ENCODE data around the gene ALG12. TPM values are rescaled to one million over a fixed set of nuclear protein-coding genes. Genes with fewer than 3 reads are reported as not detected.

The ALG12 gene
- total RNA-seq, 4 donors from 2014 or later = 12.8 to 16.6 (median 13.0) TPM

DNA sequence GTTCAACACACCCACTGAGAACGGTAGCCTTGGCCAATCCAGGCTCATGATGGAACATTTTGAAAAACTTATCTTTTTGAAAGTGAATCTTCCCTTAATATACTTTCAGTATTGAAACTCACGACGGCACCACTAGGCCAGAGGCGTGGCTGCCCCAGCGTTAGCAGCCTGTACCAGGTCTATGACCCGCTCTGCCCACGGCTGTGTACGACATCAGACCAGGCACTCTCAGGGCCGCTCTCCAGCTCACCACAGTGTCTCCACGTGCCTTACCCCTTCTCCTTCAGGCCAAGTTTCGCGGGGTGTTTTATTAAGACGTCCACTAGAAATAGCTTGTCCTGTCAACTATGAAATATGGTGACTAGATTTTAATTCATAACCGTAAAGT lies 31.2 kb downstream of the ALG12 start:
- TF ChIP-seq, protein P1, sequence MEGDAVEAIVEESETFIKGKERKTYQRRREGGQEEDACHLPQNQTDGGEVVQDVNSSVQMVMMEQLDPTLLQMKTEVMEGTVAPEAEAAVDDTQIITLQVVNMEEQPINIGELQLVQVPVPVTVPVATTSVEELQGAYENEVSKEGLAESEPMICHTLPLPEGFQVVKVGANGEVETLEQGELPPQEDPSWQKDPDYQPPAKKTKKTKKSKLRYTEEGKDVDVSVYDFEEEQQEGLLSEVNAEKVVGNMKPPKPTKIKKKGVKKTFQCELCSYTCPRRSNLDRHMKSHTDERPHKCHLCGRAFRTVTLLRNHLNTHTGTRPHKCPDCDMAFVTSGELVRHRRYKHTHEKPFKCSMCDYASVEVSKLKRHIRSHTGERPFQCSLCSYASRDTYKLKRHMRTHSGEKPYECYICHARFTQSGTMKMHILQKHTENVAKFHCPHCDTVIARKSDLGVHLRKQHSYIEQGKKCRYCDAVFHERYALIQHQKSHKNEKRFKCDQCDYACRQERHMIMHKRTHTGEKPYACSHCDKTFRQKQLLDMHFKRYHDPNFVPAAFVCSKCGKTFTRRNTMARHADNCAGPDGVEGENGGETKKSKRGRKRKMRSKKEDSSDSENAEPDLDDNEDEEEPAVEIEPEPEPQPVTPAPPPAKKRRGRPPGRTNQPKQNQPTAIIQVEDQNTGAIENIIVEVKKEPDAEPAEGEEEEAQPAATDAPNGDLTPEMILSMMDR (IDR thresholded peaks at IDR 0.05) = no peak
- TF ChIP-seq POLR2A (IDR thresholded peaks at IDR 0.05) = no peak
- Histone ChIP-seq H3K4me1 (no peaks in the 10 kb centered on the region), H3K36me3 (peaks cover 20 to 86% (median 23%) of the 10 kb centered on the region in 3 donors), H3K9me3 (peaks cover 0 to 10% (median 0%) of the 10 kb centered on the region in 3 donors), H3K4me3 (no peak overlapping the region), H3K27ac (no peak overlapping the region), H3K27me3 (no peaks in the 10 kb centered on the region)
- 93 to 96% methylated on average over 13 to 14 of the region's 14 CpGs for WGBS, 2 donors
- intact Hi-C loops (cut with DNase I) = no loop called here
- no peak for DNase-seq

DNA sequence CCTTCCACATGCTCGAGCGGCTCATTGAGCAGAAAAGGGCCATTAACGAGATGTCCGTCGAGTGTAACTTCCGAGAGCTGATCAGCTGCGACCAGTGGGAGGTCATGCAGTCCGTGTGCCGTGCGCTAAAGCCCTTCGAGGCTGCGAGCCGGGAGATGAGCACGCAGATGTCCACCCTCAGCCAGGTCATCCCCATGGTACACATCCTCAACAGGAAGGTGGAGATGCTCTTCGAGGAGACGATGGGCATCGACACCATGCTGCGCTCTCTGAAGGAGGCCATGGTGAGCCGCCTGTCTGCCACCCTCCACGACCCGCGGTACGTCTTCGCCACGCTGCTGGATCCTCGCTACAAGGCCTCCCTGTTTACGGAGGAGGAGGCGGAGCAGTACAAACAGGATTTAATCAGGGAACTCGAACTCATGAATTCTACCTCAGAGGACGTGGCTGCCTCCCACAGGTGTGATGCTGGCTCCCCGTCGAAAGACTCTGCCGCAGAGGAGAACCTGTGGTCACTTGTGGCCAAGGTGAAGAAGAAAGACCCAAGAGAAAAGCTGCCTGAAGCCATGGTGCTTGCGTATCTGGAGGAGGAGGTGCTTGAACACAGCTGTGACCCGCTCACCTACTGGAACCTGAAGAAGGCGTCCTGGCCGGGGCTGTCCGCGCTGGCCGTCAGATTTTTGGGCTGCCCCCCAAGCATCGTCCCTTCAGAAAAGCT lies 31.7 kb downstream of the ALG12 start:
- Histone ChIP-seq H3K36me3 (peaks cover 20 to 85% (median 23%) of the 10 kb centered on the region in 3 donors), H3K9me3 (peaks cover 0 to 10% (median 0%) of the 10 kb centered on the region in 3 donors), H3K27me3 (no peaks in the 10 kb centered on the region), H3K4me1 (no peaks in the 10 kb centered on the region), H3K27ac (no peak overlapping the region), H3K4me3 (no peak overlapping the region)
- DNase-seq = no peak
- intact Hi-C loops (cut with DNase I) = no loop called here
- TF ChIP-seq POLR2A (IDR thresholded peaks at IDR 0.05) = no peak
- WGBS, 2 donors = 95 to 96% methylated on average over 28 to 36 of the region's 41 CpGs

DNA sequence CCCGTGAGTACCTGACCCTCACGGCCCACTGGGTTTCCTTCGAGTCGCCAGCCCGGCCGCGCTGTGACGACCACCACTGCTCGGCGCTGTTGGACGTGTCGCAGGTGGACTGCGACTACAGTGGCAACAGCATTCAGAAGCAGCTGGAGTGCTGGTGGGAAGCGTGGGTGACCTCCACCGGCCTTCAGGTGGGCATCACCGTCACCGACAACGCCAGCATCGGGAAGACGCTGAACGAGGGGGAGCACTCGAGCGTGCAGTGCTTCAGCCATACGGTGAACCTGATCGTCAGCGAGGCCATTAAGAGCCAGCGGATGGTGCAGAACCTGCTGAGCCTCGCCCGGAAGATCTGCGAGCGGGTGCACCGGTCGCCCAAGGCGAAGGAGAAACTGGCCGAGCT lies 32.4 kb downstream of the ALG12 start:
- intact Hi-C loops (cut with DNase I) = no loop called here
- H3K9me3 ChIP-seq = peaks cover 0 to 7% (median 0%) of the 10 kb centered on the region in 3 donors
- WGBS, 2 donors = 93 to 95% methylated on average over 8 to 22 of the region's 35 CpGs
- H3K27me3 ChIP-seq = no peaks in the 10 kb centered on the region
- no peak for TF ChIP-seq POLR2A (IDR thresholded peaks at IDR 0.05)
- TF ChIP-seq, protein P1 (IDR thresholded peaks at IDR 0.05) = no peak
- no peak for DNase-seq
- no peak overlapping the region for H3K4me3 ChIP-seq
- no peaks in the 10 kb centered on the region for H3K4me1 ChIP-seq
- no peak overlapping the region for H3K27ac ChIP-seq
- peaks cover 20 to 80% (median 23%) of the 10 kb centered on the region in 3 donors for H3K36me3 ChIP-seq

DNA sequence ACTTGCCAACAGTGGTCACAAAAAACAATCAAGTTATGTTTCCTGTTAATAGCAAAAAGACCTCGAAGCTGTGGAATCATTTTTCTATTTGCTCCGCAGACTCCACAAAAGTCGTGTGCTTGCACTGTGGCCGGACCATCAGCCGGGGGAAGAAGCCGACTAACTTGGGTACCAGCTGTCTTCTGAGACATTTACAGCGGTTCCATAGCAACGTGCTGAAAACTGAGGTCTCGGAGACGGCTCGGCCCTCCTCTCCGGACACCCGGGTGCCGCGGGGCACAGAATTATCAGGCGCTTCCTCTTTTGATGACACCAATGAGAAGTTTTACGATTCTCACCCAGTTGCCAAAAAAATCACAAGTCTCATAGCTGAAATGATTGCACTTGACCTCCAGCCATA lies 33.0 kb downstream of the ALG12 start:
- DNase-seq = no peak
- intact Hi-C loops (cut with DNase I) = no loop called here
- H3K27me3 ChIP-seq = no peaks in the 10 kb centered on the region

DNA sequence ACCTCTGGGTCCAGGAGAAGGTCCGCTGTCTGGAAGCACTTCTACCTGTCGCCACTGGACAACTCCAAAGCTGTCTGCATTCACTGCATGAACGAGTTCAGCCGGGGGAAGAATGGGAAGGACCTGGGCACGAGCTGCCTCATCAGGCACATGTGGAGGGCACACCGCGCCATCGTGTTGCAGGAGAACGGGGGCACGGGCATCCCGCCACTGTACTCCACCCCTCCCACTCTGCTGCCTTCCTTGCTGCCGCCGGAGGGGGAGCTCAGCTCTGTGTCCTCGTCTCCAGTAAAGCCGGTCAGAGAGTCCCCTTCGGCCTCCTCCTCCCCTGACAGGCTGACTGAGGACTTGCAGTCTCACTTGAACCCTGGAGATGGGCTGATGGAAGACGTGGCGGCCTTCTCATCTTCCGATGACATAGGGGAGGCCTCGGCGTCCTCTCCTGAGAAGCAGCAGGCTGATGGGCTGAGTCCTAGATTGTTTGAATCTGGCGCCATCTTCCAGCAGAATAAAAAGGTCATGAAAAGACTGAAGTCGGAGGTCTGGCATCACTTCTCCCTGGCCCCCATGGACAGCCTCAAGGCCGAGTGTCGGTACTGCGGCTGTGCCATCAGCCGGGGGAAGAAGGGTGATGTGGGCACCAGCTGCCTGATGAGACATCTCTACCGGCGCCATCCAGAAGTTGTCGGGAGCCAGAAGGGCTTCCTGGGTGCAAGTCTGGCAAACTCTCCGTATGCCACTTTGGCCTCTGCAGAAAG lies 33.6 kb downstream of the ALG12 start:
- 93 to 97% methylated on average over 9 to 25 of the region's 31 CpGs for WGBS, 2 donors
- Histone ChIP-seq H3K4me3 (no peak overlapping the region), H3K27ac (no peak overlapping the region), H3K27me3 (no peaks in the 10 kb centered on the region), H3K9me3 (no peaks in the 10 kb centered on the region), H3K4me1 (no peaks in the 10 kb centered on the region), H3K36me3 (peaks cover 20 to 68% (median 23%) of the 10 kb centered on the region in 3 donors)
- no peak for TF ChIP-seq POLR2A (IDR thresholded peaks at IDR 0.05)
- TF ChIP-seq, protein P1 (IDR thresholded peaks at IDR 0.05) = no peak
- no peak for DNase-seq
- intact Hi-C loops (cut with DNase I) = no loop called here

More for the DNA sequence above, 33.0 kb downstream of the ALG12 start:
- Histone ChIP-seq H3K9me3 (peaks cover 0 to under 1% (median 0%) of the 10 kb centered on the region in 3 donors), H3K4me1 (no peaks in the 10 kb centered on the region), H3K27ac (no peak overlapping the region), H3K36me3 (peaks cover 20 to 74% (median 23%) of the 10 kb centered on the region in 3 donors), H3K4me3 (no peak overlapping the region)
- 96 to 97% methylated on average over 17 of the region's 17 CpGs for WGBS, 2 donors
- no peak for TF ChIP-seq POLR2A (IDR thresholded peaks at IDR 0.05)
- TF ChIP-seq, protein P1 (IDR thresholded peaks at IDR 0.05) = no peak

Data from esophagus squamous epithelium (tissue), 5 donors.